ENCODE results near the gene APH1B.

DNA sequence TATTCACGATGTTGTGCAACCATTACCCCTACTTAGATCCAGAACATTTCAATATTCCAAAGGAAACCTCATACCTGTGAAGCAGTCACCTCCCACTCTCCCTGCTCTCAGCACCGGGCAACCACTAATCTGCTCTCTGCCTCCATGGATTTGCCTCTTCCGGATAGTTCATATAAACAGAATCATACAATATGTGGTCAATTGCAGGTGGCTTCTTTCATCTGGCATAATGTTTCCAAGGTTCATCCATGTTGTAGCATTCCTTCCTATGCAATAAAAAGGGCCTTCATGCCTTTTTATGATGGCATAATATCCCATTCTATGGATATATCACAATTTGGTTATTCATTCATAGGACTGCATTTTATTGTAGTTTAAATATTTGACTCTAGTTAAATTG lies 80.3 kb downstream of the APH1B start:
- no peak for TF ChIP-seq POLR2A (IDR thresholded peaks at IDR 0.05)
- TF ChIP-seq, protein P1, sequence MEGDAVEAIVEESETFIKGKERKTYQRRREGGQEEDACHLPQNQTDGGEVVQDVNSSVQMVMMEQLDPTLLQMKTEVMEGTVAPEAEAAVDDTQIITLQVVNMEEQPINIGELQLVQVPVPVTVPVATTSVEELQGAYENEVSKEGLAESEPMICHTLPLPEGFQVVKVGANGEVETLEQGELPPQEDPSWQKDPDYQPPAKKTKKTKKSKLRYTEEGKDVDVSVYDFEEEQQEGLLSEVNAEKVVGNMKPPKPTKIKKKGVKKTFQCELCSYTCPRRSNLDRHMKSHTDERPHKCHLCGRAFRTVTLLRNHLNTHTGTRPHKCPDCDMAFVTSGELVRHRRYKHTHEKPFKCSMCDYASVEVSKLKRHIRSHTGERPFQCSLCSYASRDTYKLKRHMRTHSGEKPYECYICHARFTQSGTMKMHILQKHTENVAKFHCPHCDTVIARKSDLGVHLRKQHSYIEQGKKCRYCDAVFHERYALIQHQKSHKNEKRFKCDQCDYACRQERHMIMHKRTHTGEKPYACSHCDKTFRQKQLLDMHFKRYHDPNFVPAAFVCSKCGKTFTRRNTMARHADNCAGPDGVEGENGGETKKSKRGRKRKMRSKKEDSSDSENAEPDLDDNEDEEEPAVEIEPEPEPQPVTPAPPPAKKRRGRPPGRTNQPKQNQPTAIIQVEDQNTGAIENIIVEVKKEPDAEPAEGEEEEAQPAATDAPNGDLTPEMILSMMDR (IDR thresholded peaks at IDR 0.05): no peak

Data from transverse colon (tissue), 3 donors.